RPMI7951 (cell line): ENCODE measurements around the gene PACC1. TPM values are rescaled to one million over a fixed set of nuclear protein-coding genes. Genes with fewer than 3 reads are reported as not detected.
"Not testable (repeated sequence)": the region's sequence is repeated elsewhere in the genome, so short reads cannot be mapped to it uniquely, and the experiment has no call there.

ENCODE experiments used
- DNase-seq: peaks from one replicate; pipeline ENCODE4 v3.0.0-alpha.2; 2012; ENCODE audit warnings: low read depth
- total RNA-seq: library from RNA; depleted of rRNA; stranded (reverse); fragments of >200 nt; shearing (Covaris generic); gene quantifications from 2 replicates; pipeline ENCODE4 v1.2.3, GENCODE V29; 2014; rRNA removed

Gene PACC1
- total RNA-seq, 1 experiment from 2014 or later, result 10.0 TPM

DNA sequence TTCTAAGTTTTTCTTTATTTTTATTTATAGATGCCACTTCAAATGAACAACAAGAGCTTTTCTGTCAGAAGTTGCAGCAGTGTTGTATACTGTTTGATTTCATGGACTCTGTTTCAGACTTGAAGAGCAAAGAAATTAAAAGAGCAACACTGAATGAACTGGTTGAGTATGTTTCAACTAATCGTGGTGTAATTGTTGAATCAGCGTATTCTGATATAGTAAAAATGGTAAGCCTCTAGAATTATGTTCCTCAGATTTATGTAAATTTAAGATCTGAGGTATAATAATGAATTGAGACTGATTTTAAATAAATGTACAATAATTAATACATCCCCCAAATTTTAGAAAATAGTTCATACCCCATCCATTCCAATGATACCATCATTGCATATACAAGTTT is 85.6 kb downstream of the PACC1 start:
- no peak for DNase-seq

DNA sequence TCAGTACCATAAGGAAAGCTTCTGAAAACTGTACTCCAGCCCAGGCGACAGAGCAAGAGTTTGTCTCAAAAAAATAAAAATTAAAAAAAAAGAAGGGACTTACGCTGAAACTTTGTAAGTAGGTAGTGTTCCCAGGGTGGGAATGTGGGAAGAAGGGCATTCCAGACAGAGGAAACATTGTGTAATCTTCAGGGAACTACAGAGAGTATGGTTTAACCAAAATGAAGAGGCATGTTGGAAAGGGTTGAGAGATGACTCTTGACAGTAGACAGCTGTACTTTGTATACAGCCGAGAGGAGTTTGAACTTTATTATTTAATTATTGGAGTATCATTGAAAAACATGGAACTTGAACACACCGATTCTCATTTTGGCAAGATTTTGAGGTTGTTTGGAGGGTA is 86.4 kb downstream of the PACC1 start:
- DNase-seq, result peak; percentile 16

- no peak for DNase-seq
Measured at GRCh38 chr1:212326541-212326940, 88.1 kb downstream of the PACC1 start.

GRCh38 chr1:212323066-212323465 is 91.6 kb downstream of the PACC1 start:
- DNase-seq, result no peak

DNA sequence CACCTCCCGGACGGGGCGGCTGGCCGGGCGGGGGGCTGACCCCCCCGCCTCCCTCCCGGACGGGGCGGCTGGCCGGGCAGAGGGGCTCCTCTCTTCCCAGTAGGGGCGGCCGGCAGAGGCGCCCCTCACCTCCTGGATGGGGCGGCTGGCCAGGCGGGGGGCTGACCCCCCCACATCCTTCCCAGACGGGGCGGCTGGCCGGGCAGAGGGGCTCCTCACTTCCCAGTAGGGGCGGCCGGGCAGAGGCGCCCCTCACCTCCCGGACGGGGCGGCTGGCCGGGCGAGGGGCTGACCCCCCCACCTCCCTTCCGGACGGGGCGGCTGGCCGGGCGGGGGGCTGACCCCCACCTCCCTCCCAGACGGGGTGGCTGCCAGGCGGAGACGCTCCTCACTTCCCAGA is 93.7 kb downstream of the PACC1 start:
- not testable (repeated sequence) for DNase-seq

DNA sequence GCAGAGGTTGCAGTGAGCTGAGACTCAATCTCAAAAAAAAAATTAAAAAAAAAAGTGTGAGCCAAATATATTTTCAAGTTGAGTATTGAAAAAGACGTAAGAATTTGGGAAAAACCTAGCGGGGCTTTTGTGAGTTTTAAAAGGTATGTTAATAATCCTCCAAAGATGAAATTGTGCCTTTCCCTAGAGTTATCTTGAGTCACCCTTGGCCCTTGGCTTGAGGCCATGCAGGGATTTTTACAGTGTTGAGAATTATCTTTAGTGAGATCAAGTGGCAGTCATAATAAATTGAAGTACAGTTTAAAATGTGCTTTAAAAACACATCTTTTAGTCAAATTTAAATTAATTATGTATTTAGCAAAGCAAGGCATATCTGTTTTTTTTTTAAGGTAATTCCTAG is 96.8 kb downstream of the PACC1 start:
- no peak for DNase-seq

DNA sequence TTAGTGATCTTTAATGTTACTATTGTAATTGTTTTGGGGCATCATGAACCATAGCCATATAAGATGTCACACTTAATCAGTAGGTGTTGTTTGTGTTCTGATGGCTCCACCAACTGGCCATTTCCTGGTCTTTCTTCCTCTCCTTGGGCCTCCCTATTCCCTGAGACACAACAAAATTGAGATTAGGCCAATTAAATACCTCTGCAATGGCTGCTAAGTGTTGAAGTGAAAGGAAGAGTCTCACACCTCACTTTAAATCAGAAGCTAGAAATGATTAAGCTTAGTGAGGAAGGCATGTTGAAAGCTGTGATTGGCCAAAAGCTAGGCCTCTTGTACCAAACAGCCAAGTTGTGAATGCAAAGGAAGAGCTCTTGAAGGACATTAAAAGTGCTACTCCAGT is 98.8 kb downstream of the PACC1 start:
- peak; percentile 30 for DNase-seq

DNA sequence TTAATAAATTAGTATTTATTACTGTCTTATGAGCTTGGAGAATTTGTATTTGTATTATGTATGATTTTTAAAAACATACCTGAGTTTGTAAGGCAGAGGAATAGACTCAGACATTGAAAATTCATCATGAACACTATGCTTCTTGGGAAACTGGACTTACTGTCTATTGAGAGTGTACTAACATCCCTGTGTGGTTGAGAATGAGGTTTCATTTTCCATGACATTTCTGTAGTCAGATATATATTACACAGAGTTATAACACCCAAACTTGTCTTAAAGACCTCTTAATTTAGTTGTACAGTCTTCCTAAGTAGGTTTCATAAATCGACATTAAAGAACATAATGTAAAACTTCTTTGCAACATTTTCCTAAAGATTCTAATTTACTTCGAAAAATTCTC is 99.5 kb downstream of the PACC1 start:
- no peak for DNase-seq

Other genes starting within 250 kb of the PACC1 start
- 25.0 and 30.4 TPM in 2 replicates for gene PPP2R5A, start 129.5 kb downstream of the PACC1 start, total RNA-seq
- gene NENF, start 18.0 kb upstream of the PACC1 start, total RNA-seq, result 52.7 and 54.1 TPM in 2 replicates
- gene ATF3, start 193.9 kb upstream of the PACC1 start, total RNA-seq, result 1.2 and 1.4 TPM in 2 replicates